GM23248 (cell line): Measurements from ENCODE around the gene LRRIQ1. TPM values are rescaled to one million over a fixed set of nuclear protein-coding genes. Genes with fewer than 3 reads are reported as not detected.
"Not testable (repeated sequence)": the region's sequence is repeated elsewhere in the genome, so short reads cannot be mapped to it uniquely, and the experiment has no call there.

ENCODE experiments used
- DNase-seq: peaks from one replicate; pipeline ENCODE4 v3.0.0-alpha.2; 2015
- H2AFZ ChIP-seq: fragments of 200-600 bp; sonication (generic); 2 replicates; pipeline ENCODE4 v1.6.1; 2016; ENCODE audit warnings: antibody characterized with exemption
- H3F3A ChIP-seq: fragments of 200-600 bp; sonication (generic); 2 replicates; pipeline ENCODE4 v1.6.1; 2016; ENCODE audit warnings: mild to moderate bottlenecking, antibody characterized with exemption, mixed run types; ENCODE audit not compliant: insufficient read depth
- H3K27ac ChIP-seq: fragments of 200-600 bp; sonication (generic); 2 replicates; pipeline ENCODE4 v1.5.1; 2016; ENCODE audit warnings: mild to moderate bottlenecking
- H3K27me3 ChIP-seq: fragments of 200-600 bp; sonication (generic); replicated peaks from 2 replicates; pipeline ENCODE4 v1.6.1; 2016; ENCODE audit warnings: mild to moderate bottlenecking; ENCODE audit not compliant: insufficient read depth
- H3K36me3 ChIP-seq: fragments of 200-600 bp; sonication (generic); 2 replicates; pipeline ENCODE4 v1.6.1; 2016; ENCODE audit warnings: low read depth, mild to moderate bottlenecking
- H3K4me1 ChIP-seq: fragments of 200-600 bp; sonication (generic); 2 replicates; pipeline ENCODE4 v1.6.1; 2016; ENCODE audit warnings: mild to moderate bottlenecking; ENCODE audit not compliant: insufficient read depth
- H3K4me2 ChIP-seq: fragments of 200-600 bp; sonication (generic); one replicate; pipeline ENCODE4 v1.6.1; 2016; ENCODE audit warnings: mild to moderate bottlenecking; ENCODE audit not compliant: unreplicated experiment
- H3K4me3 ChIP-seq: fragments of 200-600 bp; sonication (generic); 2 replicates; pipeline ENCODE4 v1.5.1; 2016; ENCODE audit warnings: mild to moderate bottlenecking
- H3K79me2 ChIP-seq: fragments of 200-600 bp; sonication (generic); 2 replicates; pipeline ENCODE4 v1.6.1; 2016; ENCODE audit warnings: mild to moderate bottlenecking; ENCODE audit not compliant: insufficient read depth
- H3K9ac ChIP-seq: fragments of 200-600 bp; sonication (generic); 2 replicates; pipeline ENCODE4 v1.6.1; 2016; ENCODE audit warnings: mild to moderate bottlenecking
- H3K9me2 ChIP-seq: fragments of 200-600 bp; sonication (generic); 2 replicates; pipeline ENCODE4 v1.6.1; 2016; ENCODE audit warnings: mixed run types, mild to moderate bottlenecking, moderate library complexity; ENCODE audit not compliant: insufficient read depth
- H3K9me3 ChIP-seq: fragments of 200-600 bp; sonication (generic); one replicate; pipeline ENCODE4 v1.6.1; 2017; ENCODE audit warnings: low read depth
- H4K20me1 ChIP-seq: fragments of 200-600 bp; sonication (generic); 2 replicates; pipeline ENCODE4 v1.6.0; 2016; ENCODE audit not compliant: insufficient read depth
- EZH2 ChIP-seq: fragments of 200-600 bp; sonication (generic); IDR thresholded peaks from 2 replicates; pipeline ENCODE4 v1.6.1; 2018; ENCODE audit warnings: antibody characterized with exemption, mild to moderate bottlenecking; ENCODE audit not compliant: insufficient read depth, poor library complexity, severe bottlenecking
- EZH2phosphoT487 ChIP-seq: fragments of 200-600 bp; sonication (generic); IDR thresholded peaks from 2 replicates; pipeline ENCODE4 v1.6.1; 2018; ENCODE audit warnings: antibody characterized with exemption, moderate library complexity, mild to moderate bottlenecking, low read depth; ENCODE audit not compliant: insufficient read depth
- WGBS, 2 experiments: methylation state at CpG; one replicate each; pipeline ENCODE4 v1.1.6; 2015 to 2017; ENCODE audit warnings: low lambda C conversion rate in 2 of 2, low coverage in 1 of 2; ENCODE audit errors: missing lambda C conversion rate in 2 of 2; 5-methylcytosine and 5-hydroxymethylcytosine counted together
- in situ Hi-C: fragments of 300-500 bp; cut with MboI; formaldehyde crosslinking; loops from 2 replicates; pipeline ENCODE4 v1.15.0; 2020
- polyA plus RNA-seq: library from polyadenylated mRNA; unstranded; fragments of >200 nt; fragmentation: Nextera tagmentation; extraction: Ambion mirVana; gene quantifications from 2 replicates; pipeline ENCODE4 v1.2.1, GENCODE V29; 2016
- total RNA-seq: library from RNA; depleted of rRNA; stranded (reverse); fragments of >200 nt; shearing (Covaris generic); gene quantifications from 2 replicates; pipeline ENCODE4 v1.2.3, GENCODE V29; 2014

Gene LRRIQ1
- total and polyA plus RNA-seq, 2 experiments from 2014 or later = 0.11 to 0.88 TPM

DNA sequence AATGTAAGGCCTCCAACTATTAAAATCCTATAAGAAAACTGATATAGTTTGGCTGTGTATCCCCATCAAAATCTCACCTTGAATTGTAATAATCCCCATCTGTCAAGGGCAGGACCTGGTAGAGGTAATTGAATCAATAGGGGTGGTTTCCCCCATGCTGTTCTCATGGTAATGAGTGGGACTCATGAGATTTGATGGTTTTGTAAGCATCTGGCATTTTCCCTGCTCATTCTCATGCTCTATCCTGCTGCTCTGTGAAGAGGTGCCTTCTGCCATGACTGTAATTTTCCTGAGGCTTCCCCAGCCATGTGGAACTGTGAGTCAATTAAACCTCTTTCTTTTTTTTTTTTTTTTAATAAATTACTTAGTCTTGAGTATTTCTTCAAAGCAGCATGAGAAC, 31.9 kb upstream of the LRRIQ1 start:
- no peak for DNase-seq
- Histone ChIP-seq H4K20me1 (no peaks in the 10 kb centered on the region), H3K4me1 (no peaks in the 10 kb centered on the region; the same call in 1 of the 2 replicates), H3F3A (no peaks in the 10 kb centered on the region), H3K4me3 (no peak overlapping the region), H3K9me2 (no peaks in the 10 kb centered on the region), H3K79me2 (no peaks in the 10 kb centered on the region), H2AFZ (no peak overlapping the region), H3K27ac (no peak overlapping the region), H3K9ac (no peak overlapping the region), H3K27me3 (no peaks in the 10 kb centered on the region), H3K9me3 (no peaks in the 10 kb centered on the region), H3K36me3 (no peaks in the 10 kb centered on the region), H3K4me2 (no peak overlapping the region)
- no peak for TF ChIP-seq EZH2
- no peak for TF ChIP-seq EZH2phosphoT487
- in situ Hi-C loops = no loop called here

DNA sequence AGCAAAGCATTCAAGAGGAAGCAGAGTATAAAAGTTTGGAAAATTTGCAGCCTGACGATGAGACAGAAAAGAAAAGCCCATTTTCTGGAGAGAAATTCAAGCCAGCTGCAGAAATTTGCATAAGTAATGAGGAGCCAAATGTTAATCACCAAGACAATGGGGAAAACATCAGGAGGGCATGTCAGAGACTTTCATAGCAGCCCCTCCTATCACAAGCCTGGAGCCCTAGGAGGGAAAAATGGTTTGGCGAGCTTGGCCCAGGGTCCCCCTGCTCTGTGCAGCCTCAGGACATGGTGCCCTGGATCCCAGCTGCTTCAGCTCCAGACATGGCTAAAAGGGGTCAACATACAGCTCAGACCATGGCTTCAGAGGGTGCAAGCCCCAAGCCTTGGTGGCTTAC, 31.1 kb upstream of the LRRIQ1 start:
- H4K20me1 ChIP-seq, H3K9me3 ChIP-seq, H3K4me2 ChIP-seq, H3K9ac ChIP-seq, H3K27ac ChIP-seq, H3K27me3 ChIP-seq, H3K36me3 ChIP-seq, DNase-seq, H3K9me2 ChIP-seq, in situ Hi-C loops, H3F3A ChIP-seq, H3K4me3 ChIP-seq, H3K4me1 ChIP-seq, H3K79me2 ChIP-seq, H2AFZ ChIP-seq: not testable (repeated sequence)
- WGBS, 2 experiments = 61 to 62% methylated on average over 2 of the region's 2 CpGs

DNA sequence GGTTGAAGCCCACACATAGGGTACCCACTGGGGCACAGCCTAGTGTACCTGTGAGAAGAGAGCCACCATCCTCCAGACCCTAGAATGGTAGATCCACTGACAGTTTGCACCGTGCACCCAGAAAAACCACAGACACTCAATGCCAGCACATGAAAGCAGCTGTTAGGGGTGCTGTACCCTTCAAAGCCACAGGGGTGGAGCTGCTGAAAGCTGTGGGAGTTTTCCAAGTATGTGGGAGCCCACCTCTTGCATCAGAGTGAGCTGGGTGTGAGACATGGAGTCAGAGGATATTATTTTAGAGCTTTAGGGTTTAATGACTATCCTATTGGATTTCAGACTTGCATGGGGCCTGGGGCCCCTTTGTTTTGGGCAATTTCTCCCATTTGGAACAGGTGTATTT, 30.5 kb upstream of the LRRIQ1 start:
- Histone ChIP-seq H3K4me3 (no peak overlapping the region), H4K20me1 (no peaks in the 10 kb centered on the region), H3K36me3 (no peaks in the 10 kb centered on the region), H3K9ac (no peak overlapping the region), H3K4me1 (no peaks in the 10 kb centered on the region; the same call in 1 of the 2 replicates), H3K9me2 (no peaks in the 10 kb centered on the region), H3K9me3 (no peaks in the 10 kb centered on the region), H3K4me2 (no peak overlapping the region), H2AFZ (no peak overlapping the region), H3K27me3 (no peaks in the 10 kb centered on the region), H3K27ac (no peak overlapping the region), H3F3A (no peaks in the 10 kb centered on the region), H3K79me2 (no peaks in the 10 kb centered on the region)
- no peak for TF ChIP-seq EZH2phosphoT487
- no peak for TF ChIP-seq EZH2
- no peak for DNase-seq
- in situ Hi-C loops = no loop called here
- 55 to 60% methylated on average over 1 of the region's 1 CpG for WGBS, 2 experiments

DNA sequence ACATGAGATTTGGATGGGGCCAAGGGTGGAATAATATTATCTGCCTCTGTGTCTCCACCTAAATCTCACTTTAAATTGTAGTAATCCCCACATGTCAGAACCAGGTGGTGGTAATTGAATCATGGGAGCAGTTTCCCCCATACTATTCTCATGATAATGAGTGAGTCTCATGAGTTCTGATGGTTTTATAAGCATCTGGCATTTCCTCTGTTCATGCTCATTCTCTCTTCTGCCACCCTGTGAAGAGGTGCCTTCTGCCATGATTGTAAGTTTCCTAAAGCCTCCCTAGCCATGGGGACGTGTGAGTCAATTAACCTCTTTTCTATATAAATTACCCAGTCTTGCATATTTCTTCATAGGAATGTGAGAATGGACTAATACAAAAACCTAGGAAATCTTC, 29.9 kb upstream of the LRRIQ1 start:
- H3K36me3 ChIP-seq = no peaks in the 10 kb centered on the region
- no peak overlapping the region for H3K27ac ChIP-seq
- H3K9me2 ChIP-seq = no peaks in the 10 kb centered on the region
- no peaks in the 10 kb centered on the region for H3F3A ChIP-seq
- no peaks in the 10 kb centered on the region for H4K20me1 ChIP-seq
- H3K27me3 ChIP-seq = no peaks in the 10 kb centered on the region
- no peaks in the 10 kb centered on the region; the same call in 1 of the 2 replicates for H3K4me1 ChIP-seq
- no peaks in the 10 kb centered on the region for H3K9me3 ChIP-seq
- no peak overlapping the region for H3K4me2 ChIP-seq
- no peak overlapping the region for H3K9ac ChIP-seq
- in situ Hi-C loops = no loop called here
- WGBS, 2 experiments = 59 to 73% methylated on average over 1 of the region's 1 CpG
- no peak overlapping the region for H2AFZ ChIP-seq
- TF ChIP-seq EZH2phosphoT487 (no peak), EZH2 (no peak)
- DNase-seq = no peak
- no peaks in the 10 kb centered on the region for H3K79me2 ChIP-seq
- H3K4me3 ChIP-seq = no peak overlapping the region

DNA sequence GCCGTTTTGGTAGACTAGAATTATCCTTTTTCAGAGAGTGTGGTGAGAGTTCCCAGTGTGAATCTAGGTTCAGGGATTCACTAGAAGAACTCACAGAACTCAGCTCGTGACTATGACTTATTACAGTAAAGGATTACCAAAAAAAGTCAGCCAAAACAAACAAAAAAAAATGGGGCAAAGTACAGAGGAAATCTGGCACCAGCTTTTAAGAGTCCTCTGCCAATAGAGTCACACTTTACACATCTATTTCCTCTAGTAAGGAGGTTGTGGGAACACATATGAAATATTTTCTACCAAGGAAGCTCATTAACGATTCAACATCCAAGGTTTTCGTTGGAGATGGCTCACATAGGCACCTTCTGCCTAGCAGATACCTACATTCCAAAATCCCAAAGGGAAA, 28.3 kb upstream of the LRRIQ1 start:
- no peaks in the 10 kb centered on the region for H3K27me3 ChIP-seq
- H3K4me3 ChIP-seq = no peak overlapping the region
- no peaks in the 10 kb centered on the region for H3F3A ChIP-seq
- no peak overlapping the region for H3K27ac ChIP-seq
- H3K9me3 ChIP-seq = no peaks in the 10 kb centered on the region
- H2AFZ ChIP-seq = peak overlapping the region; percentile 30; the same call in 1 of the 2 replicates
- no peaks in the 10 kb centered on the region for H3K79me2 ChIP-seq
- H3K4me2 ChIP-seq = no peak overlapping the region
- no peaks in the 10 kb centered on the region; the same call in 1 of the 2 replicates for H3K4me1 ChIP-seq
- no peak overlapping the region for H3K9ac ChIP-seq
- in situ Hi-C loops = no loop called here
- WGBS, 2 experiments = 47 to 53% methylated on average over 4 of the region's 4 CpGs
- H3K9me2 ChIP-seq = no peaks in the 10 kb centered on the region
- peak; percentile 61 for DNase-seq
- H4K20me1 ChIP-seq = no peaks in the 10 kb centered on the region
- TF ChIP-seq EZH2phosphoT487 (no peak), EZH2 (no peak)
- no peaks in the 10 kb centered on the region for H3K36me3 ChIP-seq
